Measurements from ENCODE around the gene ASL.
"Not testable (repeated sequence)": the region's sequence is repeated elsewhere in the genome, so short reads cannot be mapped to it uniquely, and the experiment has no call there.

Gene ASL

GRCh38 chr7:66102168-66102567, 26.5 kb downstream of the ASL start:
- no CpG with 5 or more reads among the region's 6 CpGs for WGBS, 2 donors (ENCODE audit: extremely low coverage in 2 of 2, insufficient read length in 2 of 2, insufficient replicate concordance in 1 of 2)
- H3K4ac ChIP-seq (ENCODE audit: low read length); H2BK5ac ChIP-seq (ENCODE audit: low read length): not testable (repeated sequence)

GRCh38 chr7:66103994-66104393, 28.4 kb downstream of the ASL start:
- not testable (repeated sequence) for H3K4me3 ChIP-seq (ENCODE audit: low read length in 2 of 2); DNase-seq (ENCODE audit: low spot score); H2AFZ ChIP-seq (ENCODE audit: low read length); H2AK5ac ChIP-seq (ENCODE audit: low read depth, low read length); H3K4me1 ChIP-seq (ENCODE audit: control insufficient read depth in 2 of 2, insufficient read depth in 1 of 2, low read depth in 1 of 2, low read length in 2 of 2); H2BK12ac ChIP-seq (ENCODE audit: low read length); H3K4me2 ChIP-seq (ENCODE audit: insufficient read depth, low read length, poor library complexity, severe bottlenecking); H3K79me1 ChIP-seq (ENCODE audit: low read depth, low read length); H3K23ac ChIP-seq (ENCODE audit: low read depth, low read length, poor library complexity); H4K8ac ChIP-seq (ENCODE audit: low read depth, low read length); H2BK120ac ChIP-seq (ENCODE audit: low read depth, low read length); H3K9ac ChIP-seq (ENCODE audit: low read depth, low read length, poor library complexity); H3K18ac ChIP-seq (ENCODE audit: low read length); H3K14ac ChIP-seq (ENCODE audit: low read length); H2BK15ac ChIP-seq (ENCODE audit: low read length); H3K27ac ChIP-seq (replicated peaks; ENCODE audit: low read length); H3K27me3 ChIP-seq (ENCODE audit: control insufficient read depth in 3 of 3, insufficient read depth in 3 of 3, low read depth in 1 of 3, low read length in 3 of 3); H3K4ac ChIP-seq (ENCODE audit: low read length); H3K9me3 ChIP-seq (replicated peaks in 1 of 2; ENCODE audit: control insufficient read depth in 2 of 2, insufficient read depth in 1 of 2, low read depth in 1 of 2, low read length in 2 of 2); H4K91ac ChIP-seq (ENCODE audit: low read depth, low read length, poor library complexity); H2BK5ac ChIP-seq (ENCODE audit: low read length); H3K36me3 ChIP-seq (replicated peaks in 1 of 2; ENCODE audit: control insufficient read depth in 2 of 2, insufficient read depth in 2 of 2, low read length in 2 of 2)
- no CpG with 5 or more reads among the region's 3 CpGs for WGBS, 2 donors (ENCODE audit: extremely low coverage in 2 of 2, insufficient read length in 2 of 2, insufficient replicate concordance in 1 of 2)

More at GRCh38 chr7:66102168-66102567, 26.5 kb downstream of the ASL start:
- H3K27ac ChIP-seq (replicated peaks; ENCODE audit: low read length); H2AFZ ChIP-seq (ENCODE audit: low read length); H3K36me3 ChIP-seq (replicated peaks in 1 of 2; ENCODE audit: control insufficient read depth in 2 of 2, insufficient read depth in 2 of 2, low read length in 2 of 2); H4K8ac ChIP-seq (ENCODE audit: low read depth, low read length); H3K14ac ChIP-seq (ENCODE audit: low read length); H3K18ac ChIP-seq (ENCODE audit: low read length); H3K9ac ChIP-seq (ENCODE audit: low read depth, low read length, poor library complexity); DNase-seq (ENCODE audit: low spot score); H3K4me2 ChIP-seq (ENCODE audit: insufficient read depth, low read length, poor library complexity, severe bottlenecking); H3K4me3 ChIP-seq (ENCODE audit: low read length in 2 of 2); H2BK120ac ChIP-seq (ENCODE audit: low read depth, low read length); H2BK12ac ChIP-seq (ENCODE audit: low read length); H3K4me1 ChIP-seq (ENCODE audit: control insufficient read depth in 2 of 2, insufficient read depth in 1 of 2, low read depth in 1 of 2, low read length in 2 of 2); H2AK5ac ChIP-seq (ENCODE audit: low read depth, low read length); H4K91ac ChIP-seq (ENCODE audit: low read depth, low read length, poor library complexity); H3K9me3 ChIP-seq (replicated peaks in 1 of 2; ENCODE audit: control insufficient read depth in 2 of 2, insufficient read depth in 1 of 2, low read depth in 1 of 2, low read length in 2 of 2); H3K27me3 ChIP-seq (ENCODE audit: control insufficient read depth in 3 of 3, insufficient read depth in 3 of 3, low read depth in 1 of 3, low read length in 3 of 3); H3K23ac ChIP-seq (ENCODE audit: low read depth, low read length, poor library complexity); H2BK15ac ChIP-seq (ENCODE audit: low read length); H3K79me1 ChIP-seq (ENCODE audit: low read depth, low read length): not testable (repeated sequence)

GRCh38 chr7:66105263-66105748, 29.7 kb downstream of the ASL start:
- H2BK12ac ChIP-seq (ENCODE audit: low read length): peak overlapping the region; percentile 30
- H3K4ac ChIP-seq (ENCODE audit: low read length): no peak overlapping the region
- no peak overlapping the region for H2BK15ac ChIP-seq (ENCODE audit: low read length)
- H3K23ac ChIP-seq (ENCODE audit: low read depth, low read length, poor library complexity): no peak overlapping the region
- H3K18ac ChIP-seq (ENCODE audit: low read length): no peak overlapping the region
- no peaks in the 10 kb centered on the region for H3K79me1 ChIP-seq (ENCODE audit: low read depth, low read length)
- H3K4me1 ChIP-seq (ENCODE audit: control insufficient read depth in 2 of 2, insufficient read depth in 1 of 2, low read depth in 1 of 2, low read length in 2 of 2): no peaks in the 10 kb centered on the region
- no peak for DNase-seq (ENCODE audit: low spot score)
- H3K4me3 ChIP-seq (ENCODE audit: low read length in 2 of 2): no peak overlapping the region
- no peak overlapping the region for H2BK5ac ChIP-seq (ENCODE audit: low read length)
- whole genome bisulfite sequencing, 2 donors (ENCODE audit: extremely low coverage in 2 of 2, insufficient read length in 2 of 2, insufficient replicate concordance in 1 of 2): no CpG with 5 or more reads among the region's 5 CpGs
- H3K27ac ChIP-seq (replicated peaks; ENCODE audit: low read length): no peak overlapping the region
- no peak overlapping the region for H4K91ac ChIP-seq (ENCODE audit: low read depth, low read length, poor library complexity)
- no peaks in the 10 kb centered on the region for H3K9me3 ChIP-seq (replicated peaks in 1 of 2; ENCODE audit: control insufficient read depth in 2 of 2, insufficient read depth in 1 of 2, low read depth in 1 of 2, low read length in 2 of 2)
- H4K8ac ChIP-seq (ENCODE audit: low read depth, low read length): no peak overlapping the region
- no peak overlapping the region for H3K14ac ChIP-seq (ENCODE audit: low read length)
- H2AK5ac ChIP-seq (ENCODE audit: low read depth, low read length): no peak overlapping the region
- no peaks in the 10 kb centered on the region for H3K27me3 ChIP-seq (ENCODE audit: control insufficient read depth in 3 of 3, insufficient read depth in 3 of 3, low read depth in 1 of 3, low read length in 3 of 3)
- no peaks in the 10 kb centered on the region for H3K36me3 ChIP-seq (replicated peaks in 1 of 2; ENCODE audit: control insufficient read depth in 2 of 2, insufficient read depth in 2 of 2, low read length in 2 of 2)
- no peak overlapping the region for H2AFZ ChIP-seq (ENCODE audit: low read length)
- H3K4me2 ChIP-seq (ENCODE audit: insufficient read depth, low read length, poor library complexity, severe bottlenecking): no peak overlapping the region
- no peak overlapping the region for H2BK120ac ChIP-seq (ENCODE audit: low read depth, low read length)
- no peak overlapping the region for H3K9ac ChIP-seq (ENCODE audit: low read depth, low read length, poor library complexity)

GRCh38 chr7:66108410-66108809, 32.8 kb downstream of the ASL start:
- DNase-seq (ENCODE audit: low spot score); H2AK5ac ChIP-seq (ENCODE audit: low read depth, low read length): not testable (repeated sequence)

More at GRCh38 chr7:66108410-66108809, 32.8 kb downstream of the ASL start:
- not testable (repeated sequence) for H3K4me3 ChIP-seq (ENCODE audit: low read length in 2 of 2); H3K4ac ChIP-seq (ENCODE audit: low read length); H4K8ac ChIP-seq (ENCODE audit: low read depth, low read length); H4K91ac ChIP-seq (ENCODE audit: low read depth, low read length, poor library complexity); H2BK5ac ChIP-seq (ENCODE audit: low read length); H2BK120ac ChIP-seq (ENCODE audit: low read depth, low read length); H3K27ac ChIP-seq (replicated peaks; ENCODE audit: low read length); H3K4me1 ChIP-seq (ENCODE audit: control insufficient read depth in 2 of 2, insufficient read depth in 1 of 2, low read depth in 1 of 2, low read length in 2 of 2); H3K23ac ChIP-seq (ENCODE audit: low read depth, low read length, poor library complexity); H3K9me3 ChIP-seq (replicated peaks in 1 of 2; ENCODE audit: control insufficient read depth in 2 of 2, insufficient read depth in 1 of 2, low read depth in 1 of 2, low read length in 2 of 2); H3K79me1 ChIP-seq (ENCODE audit: low read depth, low read length); H3K36me3 ChIP-seq (replicated peaks in 1 of 2; ENCODE audit: control insufficient read depth in 2 of 2, insufficient read depth in 2 of 2, low read length in 2 of 2); H2AFZ ChIP-seq (ENCODE audit: low read length); H3K18ac ChIP-seq (ENCODE audit: low read length); H3K14ac ChIP-seq (ENCODE audit: low read length); H3K9ac ChIP-seq (ENCODE audit: low read depth, low read length, poor library complexity); H2BK15ac ChIP-seq (ENCODE audit: low read length); H3K27me3 ChIP-seq (ENCODE audit: control insufficient read depth in 3 of 3, insufficient read depth in 3 of 3, low read depth in 1 of 3, low read length in 3 of 3); H3K4me2 ChIP-seq (ENCODE audit: insufficient read depth, low read length, poor library complexity, severe bottlenecking); H2BK12ac ChIP-seq (ENCODE audit: low read length)
- no CpG with 5 or more reads among the region's 5 CpGs for WGBS, 2 donors (ENCODE audit: extremely low coverage in 2 of 2, insufficient read length in 2 of 2, insufficient replicate concordance in 1 of 2)
